IMR-90 (cell line): ENCODE results near the gene MFSD2A. TPM values are rescaled to one million over a fixed set of nuclear protein-coding genes. Genes with fewer than 3 reads are reported as not detected.

Experiments
- ATAC-seq: fragments of 200-7000 bp; cut with Tn5 transposase; 2 replicates; pipeline ENCODE4 v1.9.1; 2020; ENCODE audit warnings: low read depth, mild to moderate bottlenecking, moderate library complexity
- BruUV-seq: library from RNA; stranded (reverse); fragments of 400-500 nt; replicated peaks from 2 replicates; lab custom pipeline; 2021; lab: Mats Ljungman, UMichigan
- CTCF ChIA-PET: fragments of 300-600 bp; formaldehyde crosslinking; extraction: SDS; loops from one replicate; lab custom pipeline; 2021; ENCODE audit warnings: antibody characterized with exemption; lab: Yijun Ruan, JAX
- POLR2A ChIA-PET: fragments of 300-600 bp; sonication (Branson Sonifier 250); formaldehyde crosslinking; loops from one replicate; lab custom pipeline; 2022; ENCODE audit warnings: antibody characterized with exemption; ENCODE audit not compliant: unreplicated experiment; lab: Charles Lee
- DNase-seq: peaks from one replicate; pipeline ENCODE4 v3.0.0; 2013
- H2AFZ ChIP-seq: replicated peaks from 2 replicates; pipeline ENCODE3; 2013; ENCODE audit warnings: low read length, mild to moderate bottlenecking; ENCODE audit not compliant: poor library complexity
- H2AK5ac ChIP-seq: 2 replicates; pipeline ENCODE4 v1.6.1; 2013; ENCODE audit warnings: low read depth, low read length, inconsistent platforms
- H2AK9ac ChIP-seq: replicated peaks from 2 replicates; pipeline ENCODE3; 2013; ENCODE audit warnings: mild to moderate bottlenecking, low read depth, low read length, moderate library complexity; ENCODE audit not compliant: poor library complexity
- H2BK120ac ChIP-seq: 2 replicates; pipeline ENCODE4 v1.6.1; 2013; ENCODE audit warnings: low read depth, low read length, inconsistent platforms
- H2BK15ac ChIP-seq: 3 replicates; pipeline ENCODE4 v1.6.1; 2013; ENCODE audit warnings: low read depth, low read length, inconsistent platforms
- H2BK20ac ChIP-seq: 2 replicates; pipeline ENCODE4 v1.6.1; 2013; ENCODE audit warnings: low read depth, mild to moderate bottlenecking, inconsistent platforms, low read length, moderate library complexity
- H2BK5ac ChIP-seq: 2 replicates; pipeline ENCODE4 v1.6.1; 2013; ENCODE audit warnings: mild to moderate bottlenecking, low read depth, low read length, inconsistent platforms; ENCODE audit not compliant: poor library complexity, severe bottlenecking
- H3K14ac ChIP-seq: replicated peaks from 2 replicates; pipeline ENCODE4 v1.6.1; 2013; ENCODE audit warnings: low read depth, low read length, inconsistent platforms
- H3K18ac ChIP-seq: 2 replicates; pipeline ENCODE4 v1.6.1; 2013; ENCODE audit warnings: low read depth, low read length, control low read depth
- H3K23ac ChIP-seq: 2 replicates; pipeline ENCODE4 v1.6.1; 2013; ENCODE audit warnings: low read depth, low read length, inconsistent platforms
- H3K27ac ChIP-seq: 2 replicates; pipeline ENCODE4 v1.5.1; 2013; ENCODE audit warnings: mild to moderate bottlenecking, control low read depth, low read length; ENCODE audit not compliant: insufficient read depth
- H3K27me3 ChIP-seq: 2 replicates; pipeline ENCODE4 v1.6.1; 2013; ENCODE audit warnings: low read length; ENCODE audit not compliant: control insufficient read depth, insufficient read depth
- H3K36me3 ChIP-seq: 2 replicates; pipeline ENCODE4 v1.6.1; 2013; ENCODE audit warnings: low read length, mixed read lengths; ENCODE audit not compliant: control insufficient read depth, insufficient read depth
- H3K4ac ChIP-seq: 2 replicates; pipeline ENCODE4 v1.6.1; 2013; ENCODE audit warnings: low read depth, low read length, inconsistent platforms
- H3K4me1 ChIP-seq: 2 replicates; pipeline ENCODE4 v1.6.1; 2013; ENCODE audit warnings: low read length, mixed read lengths; ENCODE audit not compliant: control insufficient read depth, insufficient read depth
- H3K4me2 ChIP-seq: 2 replicates; pipeline ENCODE4 v1.6.1; 2013; ENCODE audit warnings: low read depth, mild to moderate bottlenecking, control low read depth, low read length, moderate library complexity
- H3K4me3 ChIP-seq: 2 replicates; pipeline ENCODE4 v1.5.1; 2013; ENCODE audit warnings: low read depth, mild to moderate bottlenecking, control low read depth, low read length, moderate library complexity; ENCODE audit not compliant: insufficient read depth
- H3K56ac ChIP-seq: 2 replicates; pipeline ENCODE4 v1.6.1; 2013; ENCODE audit warnings: low read length, inconsistent platforms; ENCODE audit not compliant: insufficient read depth; ENCODE audit errors: extremely low read depth
- H3K79me1 ChIP-seq, 2 experiments: 2 replicates each; pipeline ENCODE4 v1.6.1; 2013; ENCODE audit warnings: low read length in 2 of 2, inconsistent platforms in 1 of 2, low read depth in 1 of 2
- H3K9ac ChIP-seq: 2 replicates; pipeline ENCODE4 v1.6.1; 2013; ENCODE audit warnings: low read depth, low read length, control low read depth
- H3K9me1 ChIP-seq: 2 replicates; pipeline ENCODE4 v1.6.1; 2013; ENCODE audit warnings: low read length, inconsistent platforms; ENCODE audit not compliant: insufficient read depth
- H3K9me3 ChIP-seq: 2 replicates; pipeline ENCODE4 v1.6.1; 2013; ENCODE audit warnings: low read length; ENCODE audit not compliant: control insufficient read depth, insufficient read depth
- H4K20me1 ChIP-seq: 2 replicates; pipeline ENCODE4 v1.6.1; 2013; ENCODE audit warnings: low read length, inconsistent platforms; ENCODE audit not compliant: insufficient read depth
- H4K5ac ChIP-seq: 2 replicates; pipeline ENCODE4 v1.6.1; 2013; ENCODE audit warnings: mild to moderate bottlenecking, low read depth, low read length, control low read depth
- H4K8ac ChIP-seq, 2 experiments: 2 replicates each; pipeline ENCODE4 v1.6.1; 2013; ENCODE audit warnings: low read depth in 2 of 2, low read length in 2 of 2, control low read depth in 1 of 2, inconsistent platforms in 1 of 2
- H4K91ac ChIP-seq: 2 replicates; pipeline ENCODE4 v1.6.1; 2013; ENCODE audit warnings: low read depth, low read length, inconsistent platforms; ENCODE audit not compliant: insufficient read depth
- FOS ChIP-seq: fragments of 150-350 bp; IDR thresholded peaks from 2 replicates; pipeline ENCODE4 v1.6.1; 2016; ENCODE audit warnings: low read depth, low read length
- MAZ ChIP-seq: IDR thresholded peaks from 2 replicates; pipeline ENCODE4 v1.6.1; 2012; ENCODE audit warnings: low read depth, mild to moderate bottlenecking, low read length, improper control_type of control experiment, moderate library complexity, borderline replicate concordance
- WGBS, 2 experiments: methylation state at CpG; one replicate each; pipeline versions ENCODE4 v1.1.5 to v1.1.7; 2013; ENCODE audit warnings: missing lambda C conversion rate in 2 of 2; ENCODE audit not compliant: insufficient read length in 1 of 2; ENCODE audit errors: extremely low coverage in 2 of 2; 5-methylcytosine and 5-hydroxymethylcytosine counted together
- dilution Hi-C: fragments of 300-500 bp; cut with HindIII; formaldehyde crosslinking; loops from one replicate; pipeline ENCODE4 v1.14.3; 2018; ENCODE audit warnings: low sequenced_read_pairs; ENCODE audit not compliant: unreplicated experiment
- in situ Hi-C: fragments of 300-500 bp; cut with MboI; formaldehyde crosslinking; loops from 3 replicates; pipeline ENCODE4 v1.14.3; 2019; ENCODE audit warnings: low sequenced_read_pairs, inconsistent platforms, mixed read lengths
- intact Hi-C: fragments of 100-400 bp; cut with micrococcal nuclease; formaldehyde crosslinking; loops from 2 replicates; pipeline ENCODE4 v1.10.0; 2022
- polyA plus RNA-seq, 3 experiments: library from polyadenylated mRNA; depleted of rRNA; stranded (reverse); fragments of >200 nt; gene quantifications; 2 replicates each; pipeline ENCODE4 v1.2.3, GENCODE V29; 2012; ENCODE audit warnings: low replicate concordance in 1 of 3
- total RNA-seq: library from RNA; depleted of rRNA; stranded (reverse); fragments of >200 nt; gene quantifications from 2 replicates; pipeline ENCODE4 v1.2.3, GENCODE V29; 2012

The MFSD2A gene
- total and polyA plus RNA-seq, 2 of the 4 experiments (the other 2 are of a cell fraction) = 5.7 to 7.3 TPM

DNA sequence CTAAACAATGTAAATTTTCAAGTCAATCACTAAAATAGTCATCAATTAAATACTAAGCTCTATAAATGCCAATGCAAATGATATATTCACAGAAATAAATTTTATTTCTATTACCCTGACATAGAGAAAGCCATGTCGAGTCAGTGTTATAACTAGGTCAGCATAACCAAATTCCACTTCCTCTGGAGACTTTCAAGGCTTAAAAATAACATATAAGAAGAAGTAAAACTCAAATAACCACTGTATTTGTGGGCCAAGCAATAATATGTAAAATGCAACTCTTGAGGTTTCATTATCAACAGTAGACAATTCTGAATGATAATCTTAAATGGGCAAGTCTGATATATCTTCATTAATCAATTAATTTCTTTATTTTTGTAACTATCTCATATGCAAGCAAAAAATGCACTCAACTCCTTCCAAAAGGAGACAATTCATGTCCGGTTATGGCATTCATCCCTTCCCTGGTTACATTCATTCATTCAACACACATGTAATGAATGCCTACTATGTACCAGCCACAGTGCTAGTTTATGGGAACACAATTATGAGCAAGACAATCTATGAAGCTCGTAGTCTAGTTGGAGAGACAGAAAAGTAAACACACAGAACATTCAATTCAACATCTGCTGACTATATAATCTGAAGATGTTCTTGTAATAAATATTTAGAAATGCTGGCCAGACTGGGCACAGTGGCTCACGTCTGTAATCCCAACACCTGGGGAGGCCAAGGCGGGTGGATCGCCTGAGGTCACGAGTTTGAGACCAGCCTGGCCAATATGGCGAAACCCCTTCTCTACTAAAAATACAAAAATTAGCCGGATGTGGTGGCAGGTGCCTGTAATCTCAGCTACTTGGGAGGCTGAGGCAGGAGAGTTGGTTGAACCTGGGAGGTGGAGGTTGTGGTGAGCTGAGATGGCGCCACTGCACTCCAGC, 48.5 kb downstream of the MFSD2A start:
- Histone ChIP-seq H2AK5ac (no peak overlapping the region), H3K9me3 (no peaks in the 10 kb centered on the region), H3K4me3 (no peak overlapping the region), H3K9me1 (no peaks in the 10 kb centered on the region), H3K4ac (no peak overlapping the region), H3K23ac (no peak overlapping the region), H2AK9ac (no peak overlapping the region), H3K36me3 (no peaks in the 10 kb centered on the region), H4K20me1 (no peaks in the 10 kb centered on the region), H3K56ac (no peak overlapping the region), H2AFZ (no peak overlapping the region), H3K79me1 (no peaks in the 10 kb centered on the region), H3K9ac (no peak overlapping the region), H3K27ac (no peak overlapping the region), H2BK15ac (no peak overlapping the region), H3K14ac (no peak overlapping the region), H4K8ac (no peak overlapping the region), H3K4me1 (no peaks in the 10 kb centered on the region), H2BK20ac (no peak overlapping the region), H3K27me3 (peaks cover 1% of the 10 kb centered on the region; the same call in 1 of the 2 replicates), H3K4me2 (no peak overlapping the region), H4K91ac (no peak overlapping the region), H2BK120ac (no peak overlapping the region), H4K5ac (no peak overlapping the region), H2BK5ac (no peak overlapping the region), H3K18ac (no peak overlapping the region)
- WGBS, 2 experiments = no CpG with 5 or more reads among the region's 10 CpGs
- no peak for ATAC-seq
- intact Hi-C loops = no loop called here
- no peak for DNase-seq
- TF ChIP-seq FOS (no peak), MAZ (no peak)
- BruUV-seq = no TSS peak
- dilution Hi-C loops = no loop called here
- in situ Hi-C loops = no loop called here
- POLR2A ChIA-PET = no interaction called here
- CTCF ChIA-PET = interaction anchor here (0.6 to 0.7 kb wide), 2 partner anchors 14 to 34 kb away, joined by 3 to 4 read pairs; no protein-coding TSS in a partner anchor
